GM21447 (cell line): ENCODE measurements around the gene DIDO1.

ENCODE experiments used
- ATAC-seq: cut with Tn5 transposase; IDR thresholded peaks from one replicate; pipeline ENCODE4 v1.9.1; 2021; ENCODE audit not compliant: unreplicated experiment

DIDO1 gene

GRCh38 chr20:62951896-62952372 lies 25.6 kb upstream of the DIDO1 start:
- no peak for ATAC-seq

DNA sequence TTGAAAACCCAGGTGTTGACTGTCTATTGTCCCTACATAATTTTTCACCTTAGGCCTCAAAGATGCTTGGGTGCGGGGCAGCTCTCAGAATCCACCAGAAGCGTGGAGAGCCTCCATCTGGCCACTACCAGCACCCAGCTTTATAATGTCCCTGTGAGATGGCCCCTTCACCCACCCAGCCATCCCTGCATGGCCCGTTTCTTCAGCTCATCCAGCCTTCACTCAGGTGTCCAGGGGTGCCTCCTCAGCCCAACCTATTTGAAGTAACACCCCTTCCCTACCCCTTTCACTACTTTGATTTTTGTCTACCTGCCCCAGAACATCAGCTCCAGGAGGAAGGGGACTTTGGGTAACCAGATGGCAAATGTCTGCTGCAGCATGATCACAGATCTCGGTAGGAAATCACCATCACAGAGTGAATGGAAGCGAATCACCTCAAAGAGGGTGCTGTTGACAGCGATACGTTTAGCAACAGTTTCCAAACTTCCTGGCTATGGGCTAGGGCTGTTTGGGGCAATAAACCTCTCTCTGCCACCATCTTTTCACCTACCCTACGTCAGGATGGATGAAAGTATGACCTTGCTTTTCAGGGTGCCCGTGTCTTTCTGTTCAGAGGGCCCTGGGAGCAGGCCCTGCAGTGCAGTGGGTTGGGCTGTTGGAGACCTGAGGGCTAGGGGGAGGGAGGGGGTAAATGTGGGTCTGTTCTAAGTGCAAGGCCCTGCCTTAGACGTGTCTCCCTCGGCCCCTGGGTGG lies 25.0 kb upstream of the DIDO1 start:
- ATAC-seq: no peak

DNA sequence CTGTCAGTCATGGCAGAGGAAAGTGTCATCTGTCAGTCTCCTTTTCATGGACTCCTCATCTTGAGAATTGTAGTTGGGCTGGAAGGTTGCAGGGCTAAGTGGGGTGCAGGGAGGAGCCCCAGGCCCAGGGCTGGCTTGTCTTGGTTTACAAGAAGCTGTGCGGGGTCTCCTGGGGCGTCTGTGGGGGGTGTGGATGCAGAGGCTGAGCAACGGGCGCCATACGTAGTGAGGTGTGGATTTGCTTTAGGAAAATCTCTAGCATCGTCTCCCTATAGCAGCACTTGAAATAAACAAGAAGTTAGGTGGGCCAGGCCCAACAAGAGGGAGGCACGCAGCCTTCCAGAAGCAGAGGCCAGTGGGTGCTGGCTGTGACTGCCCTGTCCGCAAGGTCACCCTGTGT lies 24.4 kb upstream of the DIDO1 start:
- no peak for ATAC-seq

GRCh38 chr20:62949962-62950361 lies 23.7 kb upstream of the DIDO1 start:
- ATAC-seq: no peak

DNA sequence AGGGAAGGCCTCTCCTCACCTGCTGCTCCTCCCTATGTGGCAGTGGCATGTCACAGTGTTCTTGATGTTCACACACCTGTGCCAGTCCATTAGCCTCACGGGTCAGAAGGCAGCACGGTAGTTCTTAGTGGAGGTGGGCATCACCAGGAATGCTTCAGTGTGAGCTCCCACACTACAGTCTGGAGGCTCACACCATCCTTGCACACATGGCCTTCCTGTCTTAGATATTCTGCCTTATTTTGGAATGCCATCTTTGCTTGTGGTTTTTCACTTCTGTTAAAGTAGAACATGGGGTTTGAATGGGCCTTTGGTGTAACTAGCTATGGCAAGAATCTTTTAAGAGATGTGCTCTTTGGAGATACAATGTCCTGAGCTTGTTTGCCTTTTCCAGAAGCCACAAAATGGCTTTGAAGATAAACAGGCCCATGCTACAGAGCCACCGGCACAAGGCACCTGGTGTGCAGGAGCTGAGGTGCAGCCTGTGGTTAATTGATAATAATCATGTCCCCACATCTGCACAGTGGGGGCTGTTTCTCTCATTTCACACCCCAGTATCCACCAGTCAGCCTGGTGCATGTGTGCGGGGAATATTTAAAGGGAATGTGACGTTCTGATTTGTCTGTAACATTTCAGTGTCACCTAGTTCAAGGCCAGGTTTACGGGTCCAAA lies 23.0 kb upstream of the DIDO1 start:
- no peak for ATAC-seq

- no peak for ATAC-seq
These were observed 21.4 kb upstream of the DIDO1 start for GRCh38 chr20:62947532-62948300.

- no peak for ATAC-seq
These were observed 20.6 kb upstream of the DIDO1 start for GRCh38 chr20:62946918-62947317.

DNA sequence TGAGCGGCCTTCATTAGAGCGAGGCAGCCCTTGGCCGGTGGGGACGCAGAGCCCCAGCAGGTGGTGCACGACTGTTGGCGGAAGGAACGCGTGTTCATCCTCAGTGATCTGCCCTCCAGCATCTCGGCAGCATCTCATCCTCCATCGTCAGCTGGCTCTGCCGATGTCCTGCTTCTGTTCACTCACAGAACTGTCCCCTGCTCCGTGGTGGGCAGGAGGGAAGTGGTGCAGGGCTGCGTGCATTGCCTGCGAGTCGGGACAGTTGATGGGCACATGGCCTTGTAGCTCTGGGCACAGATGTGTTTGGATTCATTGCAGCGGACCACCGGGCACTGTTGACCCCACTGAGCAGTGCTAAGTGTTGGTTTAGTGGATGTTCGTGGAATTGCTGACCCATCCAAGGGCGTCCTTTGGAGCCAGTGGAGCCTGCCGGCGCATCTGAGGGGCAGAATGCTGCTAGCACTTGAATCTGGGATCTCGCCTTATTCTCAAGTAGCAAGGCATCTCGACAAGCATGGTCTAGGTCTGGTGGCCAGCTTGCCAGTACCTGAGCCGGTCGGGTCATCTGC lies 19.6 kb upstream of the DIDO1 start:
- ATAC-seq: no peak

DNA sequence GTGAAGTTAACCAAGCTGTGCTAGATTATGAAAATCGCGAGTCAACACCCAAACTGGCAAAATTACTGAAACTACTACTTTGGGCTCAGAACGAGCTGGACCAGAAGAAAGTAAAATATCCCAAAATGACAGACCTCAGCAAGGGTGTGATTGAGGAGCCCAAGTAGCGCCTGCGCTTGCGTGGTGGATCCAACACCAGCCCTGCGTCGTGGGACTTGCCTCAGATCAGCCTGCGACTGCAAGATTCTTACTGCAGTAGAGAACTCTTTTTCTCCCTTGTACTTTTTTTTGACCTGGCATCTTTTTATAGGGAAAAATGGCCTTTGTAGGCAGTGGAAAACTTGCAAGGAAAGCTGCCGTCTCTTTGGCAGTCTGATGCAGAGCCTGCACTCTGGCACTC lies 18.4 kb upstream of the DIDO1 start:
- ATAC-seq: no peak

GRCh38 chr20:62944184-62944583 lies 17.9 kb upstream of the DIDO1 start:
- ATAC-seq: no peak

- no peak for ATAC-seq
These were observed 17.1 kb upstream of the DIDO1 start for GRCh38 chr20:62943396-62943795.

DNA sequence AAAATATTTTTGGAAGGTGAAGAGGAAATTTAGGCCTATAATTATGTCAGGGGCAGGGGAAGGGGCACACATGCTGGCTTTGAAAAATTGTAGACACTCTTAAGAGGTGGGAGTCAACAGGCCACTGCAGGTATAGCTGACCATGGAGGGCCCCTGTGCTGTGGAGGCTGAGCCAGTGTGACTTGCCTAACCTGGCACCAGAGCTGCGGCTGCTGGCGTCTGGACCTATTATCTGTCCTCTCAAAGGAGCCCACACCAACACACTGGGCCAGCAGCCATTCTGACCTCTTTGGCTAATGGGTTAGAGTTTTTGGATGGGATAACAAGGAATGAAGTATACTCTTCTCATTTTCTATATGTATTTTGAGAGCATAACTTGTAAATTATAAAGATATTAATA lies 16.2 kb upstream of the DIDO1 start:
- no peak for ATAC-seq

DNA sequence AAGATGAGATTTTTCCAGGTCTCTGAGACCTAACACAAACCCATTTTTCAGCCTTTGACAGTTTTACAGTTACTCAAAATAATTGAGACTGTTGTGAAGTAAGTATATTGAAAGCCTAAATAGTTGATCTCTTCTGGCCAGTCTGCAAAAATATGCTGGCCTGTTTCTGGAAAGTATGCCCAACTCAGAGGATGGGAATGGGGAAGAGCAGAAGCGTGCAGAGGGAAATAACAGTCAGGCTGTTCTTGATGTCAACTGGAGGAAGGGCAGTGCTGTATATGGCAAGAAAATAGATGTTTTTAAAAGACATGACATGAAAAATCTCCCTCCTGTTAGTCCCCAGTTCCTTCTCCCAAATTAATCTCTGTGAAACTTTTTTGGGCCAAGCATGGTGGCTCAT lies 15.5 kb upstream of the DIDO1 start:
- no peak for ATAC-seq

DNA sequence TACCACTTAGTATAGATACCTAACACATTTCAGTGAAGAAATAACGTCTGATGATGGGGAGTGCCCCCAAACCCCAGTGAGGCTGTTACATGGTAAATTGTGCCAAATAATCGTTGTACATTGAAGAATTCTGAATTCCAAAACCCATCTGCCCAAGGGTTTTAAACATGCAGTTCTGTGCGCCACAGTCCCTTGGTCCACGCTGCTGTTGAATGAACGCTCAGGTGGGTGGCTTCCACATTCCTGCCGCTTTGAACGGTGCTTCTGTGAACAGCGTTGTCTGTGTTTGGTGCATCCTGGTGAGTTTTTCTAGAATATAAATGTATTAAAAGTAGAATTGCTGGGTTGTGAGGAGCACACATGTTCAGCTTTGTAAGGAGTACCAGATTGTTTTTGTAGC lies 14.6 kb upstream of the DIDO1 start:
- no peak for ATAC-seq

- peak; percentile 34 for ATAC-seq
These were observed 12.0 kb upstream of the DIDO1 start, which contains the start of gene GID8 for GRCh38 chr20:62938105-62938888. Gene GID8, plus strand, starts transcription at chr20:62938147. Its CDS starts 3,356 bp downstream, at chr20:62941503.

DNA sequence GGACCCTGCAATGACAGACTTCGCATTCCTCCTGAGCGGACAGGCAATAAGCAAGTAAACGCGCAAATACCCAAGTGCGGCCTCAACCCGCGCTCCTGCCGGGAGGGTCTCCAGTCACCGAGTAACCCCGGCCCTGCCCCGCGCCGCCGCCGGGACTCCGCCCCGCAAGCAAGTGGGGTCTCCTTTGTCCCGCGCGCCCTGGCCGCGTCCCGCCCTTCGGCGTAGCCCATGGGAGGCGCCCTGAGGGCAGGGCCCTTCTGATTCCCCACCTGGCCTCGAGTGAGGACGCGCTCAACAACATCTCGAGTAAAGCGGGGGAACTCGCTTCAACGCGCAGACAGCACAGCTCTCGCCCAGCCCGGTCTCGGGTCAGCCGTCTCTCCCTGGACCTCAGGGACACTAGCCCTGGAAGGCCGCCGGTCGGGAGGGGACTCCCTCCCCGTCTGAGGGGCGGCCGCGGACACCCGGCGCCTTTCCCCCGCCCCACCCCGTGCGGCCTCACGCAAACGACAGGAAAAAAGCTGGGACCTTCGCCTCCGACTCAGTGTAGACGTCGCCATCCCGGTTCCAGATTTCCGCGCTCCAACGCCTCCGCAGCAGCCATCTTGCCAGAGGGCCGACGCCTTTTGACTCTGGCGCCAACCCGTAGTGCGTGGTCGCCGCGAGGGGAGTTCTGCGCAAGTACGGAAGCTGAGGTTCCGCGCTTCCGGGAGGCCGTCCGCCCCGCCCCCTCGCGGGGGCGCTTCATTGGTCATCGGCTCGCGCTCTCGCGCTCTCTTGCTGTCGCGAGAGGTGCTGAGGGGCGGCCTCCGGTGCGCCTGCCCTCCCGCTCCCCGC lies 11.2 kb upstream of the DIDO1 start:
- peak; percentile 72 for ATAC-seq

GRCh38 chr20:62935968-62936585 lies 9.8 kb upstream of the DIDO1 start:
- no peak for ATAC-seq

DNA sequence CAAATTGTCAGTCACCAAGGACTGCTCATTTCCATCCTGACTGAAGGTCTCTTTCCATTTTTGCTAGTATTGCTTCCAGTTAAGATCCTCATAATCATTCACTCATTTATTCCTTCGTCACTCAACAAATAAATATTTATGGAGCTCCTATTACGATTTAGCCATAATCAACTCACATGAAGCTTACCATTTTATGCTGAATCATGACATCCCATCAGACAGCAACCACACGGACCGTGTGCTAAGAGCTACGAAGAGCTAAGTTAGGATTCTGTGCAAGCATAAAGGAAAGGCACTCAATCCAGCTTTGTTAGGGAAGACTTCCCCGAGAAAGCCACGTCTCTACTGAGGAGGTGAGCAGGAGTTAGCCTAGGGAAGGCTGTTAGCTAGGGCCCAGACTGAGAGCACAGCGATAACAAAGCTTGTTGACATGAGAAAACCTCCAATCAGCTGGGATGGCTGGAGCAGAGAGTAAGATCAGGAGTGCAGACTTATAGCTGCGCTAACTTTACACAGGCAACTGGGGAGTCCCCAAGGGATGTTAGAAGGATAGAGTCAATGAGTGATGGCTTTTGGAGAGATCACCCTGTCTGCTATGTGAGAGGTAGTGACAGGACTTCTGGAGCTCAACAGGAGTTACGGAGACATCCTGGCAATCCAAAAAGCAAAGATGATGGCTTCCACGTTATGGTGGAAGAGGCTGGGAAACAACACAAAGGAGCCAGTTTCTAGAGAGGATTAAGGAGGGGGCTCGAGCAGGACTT lies 9.1 kb upstream of the DIDO1 start:
- ATAC-seq: no peak

DNA sequence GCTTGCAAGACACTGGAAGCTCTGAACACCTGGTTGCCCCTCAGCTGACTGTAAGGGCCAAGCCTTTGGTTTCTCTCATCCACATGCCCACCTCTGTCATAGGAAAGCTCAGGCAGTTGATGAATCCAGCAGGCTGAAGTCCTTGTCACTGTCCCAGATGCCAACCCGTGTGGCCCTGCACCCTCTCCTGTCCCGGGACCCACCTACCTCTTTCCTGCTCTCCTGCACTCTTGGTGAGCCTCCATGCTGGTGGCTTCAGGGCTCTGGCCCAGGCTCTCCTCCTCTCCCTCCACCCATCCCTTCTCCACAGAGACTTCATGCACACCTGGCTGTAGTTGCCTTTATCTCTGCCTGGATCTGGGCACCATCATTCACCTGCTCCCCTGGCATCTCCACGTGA lies 7.7 kb upstream of the DIDO1 start:
- ATAC-seq: no peak
